CD4-positive, alpha-beta T cell treated with Interleukin-15 for 4 hours (primary cell): ENCODE results near the gene CRADD.
"Not testable (repeated sequence)": the region's sequence is repeated elsewhere in the genome, so short reads cannot be mapped to it uniquely, and the experiment has no call there.

Experiments
- DNase-seq: peaks from one replicate; pipeline ENCODE4 v3.0.0-alpha.2; 2020; ENCODE audit warnings: low spot score

CRADD gene

DNA sequence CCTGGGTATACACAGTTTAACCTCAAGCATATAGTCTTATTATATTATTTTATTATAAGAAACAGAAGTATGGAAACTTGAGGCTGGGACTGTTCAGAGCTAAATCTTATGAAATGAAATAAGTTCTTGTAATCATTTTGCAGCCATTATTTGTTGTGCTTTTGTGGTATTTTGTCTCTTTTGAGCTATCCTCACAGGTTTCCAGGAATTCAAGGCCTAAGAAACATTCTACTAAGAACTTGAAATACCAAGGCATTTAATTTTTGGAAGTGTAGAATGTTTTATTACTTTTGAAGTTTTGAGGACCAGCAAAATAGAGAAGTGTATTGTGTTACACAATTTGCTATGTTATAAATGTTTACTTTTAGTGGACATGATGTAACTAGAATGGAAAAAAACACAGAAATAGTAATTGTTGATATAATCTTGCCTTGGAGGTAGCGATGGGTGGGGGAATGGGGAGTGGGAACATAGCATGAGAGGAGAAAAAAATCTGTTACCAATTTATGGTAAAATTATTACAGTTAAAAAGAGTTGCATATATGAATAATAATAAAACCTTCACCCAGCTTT is 81.7 kb downstream of the CRADD start:
- peak; percentile 26 for DNase-seq

DNA sequence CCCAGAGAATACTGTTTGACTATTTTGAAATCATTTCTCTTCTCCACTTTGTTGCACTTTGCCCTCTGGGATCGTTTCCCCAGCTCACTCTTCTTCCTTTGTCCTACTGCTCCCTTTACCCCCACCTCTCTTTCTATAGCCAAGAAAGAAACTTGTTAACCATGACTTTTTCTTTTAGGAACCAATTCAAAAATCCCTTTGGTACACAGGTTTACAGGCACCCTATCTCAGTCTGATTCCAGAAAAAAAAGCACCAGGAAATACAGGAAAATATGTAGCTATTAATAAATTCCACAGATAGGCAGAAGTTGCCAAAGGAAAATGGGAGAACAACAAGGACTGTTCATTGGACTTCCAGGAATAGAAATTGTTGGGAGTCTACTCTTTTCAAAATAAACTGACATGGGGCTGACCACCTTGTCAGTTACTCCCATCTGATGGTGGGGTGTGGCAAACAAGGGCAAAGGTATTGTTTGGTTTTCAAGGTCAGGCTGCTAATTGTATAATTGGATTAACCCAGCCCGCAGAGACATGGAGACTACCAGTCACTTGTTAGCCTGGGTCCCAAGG is 82.4 kb downstream of the CRADD start:
- no peak for DNase-seq

DNA sequence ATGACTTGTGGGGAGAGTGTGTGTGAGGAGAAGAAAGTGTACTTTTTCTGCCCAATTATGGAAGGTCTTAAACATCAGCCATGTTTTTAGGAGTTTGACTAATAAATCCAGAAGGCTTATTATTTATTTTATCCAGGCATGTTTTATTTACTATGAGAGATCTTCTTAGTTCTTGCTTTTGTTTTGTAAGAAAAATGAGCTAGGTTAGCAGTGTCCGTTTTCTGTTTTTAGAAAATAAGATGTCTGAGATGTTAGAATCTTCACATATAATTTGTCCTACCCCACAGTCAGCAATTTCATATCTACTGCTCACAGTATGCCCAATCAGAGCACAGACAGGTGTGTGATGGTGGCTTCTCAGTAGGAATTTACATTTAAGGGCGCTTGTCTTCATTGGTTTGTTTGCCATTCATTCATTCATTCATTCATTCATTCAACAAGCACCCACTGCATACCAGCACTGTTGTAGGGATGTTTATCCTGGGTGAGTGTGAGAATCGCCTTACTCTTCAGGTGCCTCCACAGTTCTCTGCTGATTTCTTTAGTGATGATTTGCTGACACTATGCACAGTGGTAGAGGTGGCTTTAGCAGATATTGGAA is 83.2 kb downstream of the CRADD start:
- no peak for DNase-seq

DNA sequence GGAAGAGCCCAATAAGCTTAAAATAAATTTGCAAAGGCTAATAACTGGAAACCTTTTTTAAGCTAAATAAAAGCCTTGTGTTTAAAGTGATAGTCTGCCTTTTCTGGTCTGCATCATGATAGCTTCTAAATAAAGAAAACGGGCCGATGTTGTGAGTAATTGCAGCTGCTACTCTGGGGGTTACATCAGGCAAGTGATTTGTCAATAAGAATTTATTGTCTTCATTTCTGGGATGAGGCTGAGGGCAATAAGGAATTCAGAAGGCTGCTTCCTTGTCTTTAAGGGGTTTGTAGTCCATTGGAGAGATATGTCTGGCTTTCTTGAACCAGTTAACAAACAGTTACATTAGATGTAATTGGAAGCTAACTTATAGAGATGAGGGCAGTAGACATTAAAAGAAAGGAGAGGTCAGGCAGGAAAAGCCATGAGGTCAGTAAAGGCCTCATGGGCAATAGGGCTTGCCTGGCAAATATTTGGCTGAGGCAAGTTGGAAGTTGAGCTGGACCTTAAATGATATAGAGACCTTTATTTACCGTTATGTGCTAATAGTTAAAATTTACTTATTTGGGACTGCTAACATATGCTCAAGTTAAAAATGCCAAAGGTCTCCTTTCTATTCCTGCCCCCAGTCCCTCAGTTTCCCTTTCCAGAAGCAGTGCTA is 85.0 kb downstream of the CRADD start:
- no peak for DNase-seq

DNA sequence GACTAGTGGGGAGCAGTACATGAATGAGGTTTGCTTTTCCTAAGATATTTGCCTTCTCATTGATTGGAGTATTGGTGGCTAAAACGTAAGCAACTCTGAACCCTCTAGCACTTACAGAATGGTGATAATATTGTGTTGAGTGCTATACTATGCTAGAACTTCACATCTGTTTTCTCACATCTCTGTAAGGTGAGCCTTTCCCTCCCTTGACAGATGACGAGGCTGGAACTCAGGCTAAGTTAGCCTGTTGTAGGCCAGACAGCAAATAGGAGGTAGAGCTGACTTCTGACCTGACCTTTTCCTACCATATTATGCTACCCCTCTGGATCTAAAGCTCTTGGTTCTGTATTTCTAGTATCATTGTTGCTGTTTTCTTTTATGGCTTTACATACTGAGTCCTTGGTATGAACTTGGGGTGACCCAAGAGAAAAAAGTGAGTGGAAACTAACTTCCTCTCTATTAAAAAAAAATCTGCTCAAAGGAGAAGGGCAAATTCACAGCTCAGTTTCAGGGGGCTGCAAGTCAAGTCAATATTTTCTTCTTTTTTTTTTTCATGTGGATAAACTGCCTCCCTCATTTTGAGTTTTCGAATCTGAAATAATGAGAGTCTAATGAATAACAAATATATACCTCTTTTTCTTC is 85.9 kb downstream of the CRADD start:
- no peak for DNase-seq

DNA sequence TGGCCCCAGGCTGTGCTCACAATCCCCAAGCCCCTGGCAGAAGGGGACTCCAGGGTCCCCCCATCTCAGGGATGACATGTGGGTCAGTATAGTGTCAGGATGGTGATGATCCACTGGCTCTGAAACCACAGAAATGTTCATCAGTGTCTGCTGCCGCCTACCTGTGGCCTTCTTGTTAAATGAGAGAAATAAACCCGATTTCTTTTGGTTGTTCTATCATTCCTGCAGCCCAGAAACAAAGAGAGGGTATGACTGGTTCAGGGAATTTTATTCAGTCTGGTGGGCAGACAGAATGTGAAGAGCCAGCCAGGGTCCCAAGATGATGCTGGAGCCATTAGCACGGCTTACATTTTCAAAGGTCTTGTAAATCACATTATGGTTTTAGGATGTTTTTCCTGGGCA is 86.6 kb downstream of the CRADD start:
- no peak for DNase-seq

DNA sequence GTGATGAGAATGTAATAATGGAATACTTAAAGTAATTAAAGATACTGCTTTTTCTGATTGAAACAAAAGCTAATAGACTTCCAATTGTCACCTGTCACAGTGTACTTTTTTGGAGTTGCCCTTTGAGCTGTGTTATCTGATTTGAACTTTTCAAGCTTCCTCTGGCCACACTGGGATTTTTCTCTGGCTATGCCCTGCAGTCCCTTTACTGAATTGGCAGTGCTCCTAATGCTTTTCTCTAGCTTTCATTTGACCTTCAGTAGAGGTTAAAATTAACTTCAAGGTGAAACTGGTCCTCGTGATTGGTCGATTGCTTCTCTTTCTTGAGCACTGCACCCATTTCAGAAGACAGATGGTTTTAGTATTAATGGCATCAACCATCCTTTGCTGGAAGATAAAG is 89.2 kb downstream of the CRADD start:
- no peak for DNase-seq

DNA sequence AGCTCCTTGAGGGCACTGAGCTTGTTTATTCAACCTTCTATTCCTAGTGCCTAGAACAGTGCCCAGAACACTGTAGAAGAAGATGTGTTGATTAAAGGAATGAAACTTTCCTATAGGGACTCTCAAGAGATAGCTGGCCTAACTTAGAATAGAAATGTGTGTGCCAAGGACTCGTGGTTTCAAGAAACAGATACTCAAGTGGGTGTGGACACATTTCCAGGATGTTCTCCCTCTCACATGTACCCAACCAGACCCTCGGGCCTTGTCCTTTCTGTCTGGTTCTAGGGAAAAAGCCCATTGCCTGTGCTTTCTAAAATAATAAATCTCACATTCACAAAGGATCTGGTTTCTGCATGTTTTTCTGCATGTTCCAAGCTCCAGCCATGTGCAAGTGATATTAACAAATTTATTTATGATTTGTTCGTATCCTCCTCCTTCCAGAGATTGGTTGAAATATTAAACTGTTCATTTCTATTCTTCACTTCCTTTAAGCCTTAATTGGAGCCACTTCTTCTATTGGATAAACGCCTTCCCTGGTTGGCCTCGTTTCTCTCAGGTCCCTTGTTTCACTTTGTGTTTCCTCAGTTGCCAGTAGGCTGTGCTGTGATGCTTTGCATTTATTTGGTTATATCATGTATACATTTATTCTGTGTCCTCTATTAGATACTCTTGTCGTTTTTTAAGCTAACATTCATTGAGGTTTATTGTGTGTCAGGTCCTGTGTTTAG is 89.8 kb downstream of the CRADD start:
- peak; percentile 54 for DNase-seq

DNA sequence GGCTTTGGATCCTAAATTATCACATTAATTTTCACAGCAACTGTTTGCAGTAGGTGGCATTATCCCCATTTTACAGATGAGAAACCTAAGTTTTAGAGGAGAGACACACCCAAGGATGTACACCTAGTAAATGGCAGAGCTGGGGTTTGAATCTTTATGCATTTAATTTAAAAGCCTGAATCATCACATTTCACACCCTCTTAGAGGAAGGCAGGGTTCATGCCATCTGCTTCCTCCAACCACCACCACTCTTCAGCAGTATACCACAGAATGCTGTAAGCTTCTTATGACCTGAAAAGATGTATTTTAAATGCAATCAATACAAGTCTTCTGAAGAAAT is 90.3 kb downstream of the CRADD start:
- peak; percentile 27 for DNase-seq

DNA sequence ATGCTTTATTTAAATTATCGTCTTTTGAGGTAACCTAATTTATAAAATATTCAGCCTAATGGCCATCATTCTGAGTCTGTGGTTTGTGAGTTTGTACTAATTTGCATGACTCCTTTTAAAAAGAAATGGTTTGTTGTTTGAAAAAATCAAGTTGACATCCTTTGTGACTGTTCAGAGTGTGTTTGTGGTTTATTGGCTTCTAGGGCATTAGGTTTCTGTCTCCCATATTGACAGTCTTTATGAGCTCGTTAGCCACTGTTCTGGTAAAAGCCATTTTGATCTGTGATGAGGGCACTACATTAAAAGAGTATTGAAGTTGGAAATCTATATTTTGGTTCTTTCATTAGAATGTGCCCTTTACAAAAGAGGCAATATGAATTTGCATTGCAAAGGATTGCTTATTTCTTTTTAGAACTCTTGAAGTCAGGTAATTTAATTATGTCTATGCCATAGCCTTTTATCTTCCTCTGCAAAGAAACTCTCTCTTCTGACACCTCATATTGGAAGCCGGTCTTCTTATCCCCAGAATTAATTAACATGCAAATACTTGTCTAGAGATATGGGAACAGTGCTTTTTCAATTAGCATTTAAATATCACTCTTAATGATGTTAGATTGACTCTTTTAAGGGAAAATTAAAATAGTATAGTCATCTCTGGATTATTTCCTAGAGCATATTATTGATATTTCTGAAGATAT is 95.0 kb downstream of the CRADD start:
- DNase-seq, result no peak

DNA sequence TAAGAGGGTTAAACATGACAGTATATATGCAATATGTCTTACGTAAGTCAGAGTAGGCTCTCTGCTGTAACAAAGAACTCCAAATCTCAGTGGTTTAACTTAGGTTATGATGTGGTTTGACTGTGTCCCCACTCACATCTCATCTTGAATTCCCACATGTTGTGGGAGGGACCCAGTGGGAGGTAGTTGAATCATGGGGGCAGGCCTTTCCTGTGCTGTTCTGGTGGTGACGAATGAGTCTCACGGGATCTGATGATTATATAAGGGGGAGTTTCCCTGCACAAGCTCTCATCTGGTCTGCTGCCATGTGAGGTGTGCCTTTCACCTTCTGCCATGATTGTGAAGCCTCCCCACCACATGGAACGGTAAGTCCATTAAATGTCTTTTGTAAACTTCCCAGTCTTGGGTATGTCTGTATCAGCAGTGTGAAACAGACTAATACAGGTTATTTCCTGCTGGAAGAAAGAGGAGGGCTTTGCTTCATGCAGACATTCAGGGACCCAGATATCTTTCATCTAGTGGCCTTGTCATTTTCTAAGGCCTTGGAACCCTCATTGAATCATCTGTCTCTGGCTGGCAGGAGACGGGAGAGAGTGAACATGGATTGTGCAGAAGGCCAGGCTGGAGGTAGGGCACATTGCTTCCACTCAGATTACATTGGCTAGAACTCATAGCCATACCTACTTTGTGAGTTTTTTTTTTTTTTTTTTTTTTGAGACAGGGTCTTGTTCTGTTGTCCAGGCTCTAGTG is 96.1 kb downstream of the CRADD start:
- DNase-seq, result peak; percentile 40

DNA sequence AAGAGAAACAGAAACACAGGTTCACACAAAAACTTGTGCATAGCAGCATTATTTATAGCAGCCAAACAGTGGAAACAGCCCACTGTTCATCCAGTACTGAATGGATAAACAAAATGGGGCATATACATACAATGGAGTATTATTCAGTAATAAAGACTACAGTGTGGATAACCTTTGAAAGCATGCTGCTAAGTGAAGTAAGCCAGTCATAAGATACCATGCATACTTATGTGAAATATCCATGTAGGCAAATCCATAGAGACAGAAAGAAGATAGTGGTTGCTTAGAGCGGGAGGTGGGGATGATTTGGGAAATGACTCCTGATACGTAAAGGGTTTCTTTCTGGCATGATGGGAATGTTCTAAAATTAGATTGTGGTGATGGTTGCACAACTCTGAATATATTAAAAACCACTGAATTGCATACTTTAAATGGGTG is 99.4 kb downstream of the CRADD start:
- no peak for DNase-seq

DNA sequence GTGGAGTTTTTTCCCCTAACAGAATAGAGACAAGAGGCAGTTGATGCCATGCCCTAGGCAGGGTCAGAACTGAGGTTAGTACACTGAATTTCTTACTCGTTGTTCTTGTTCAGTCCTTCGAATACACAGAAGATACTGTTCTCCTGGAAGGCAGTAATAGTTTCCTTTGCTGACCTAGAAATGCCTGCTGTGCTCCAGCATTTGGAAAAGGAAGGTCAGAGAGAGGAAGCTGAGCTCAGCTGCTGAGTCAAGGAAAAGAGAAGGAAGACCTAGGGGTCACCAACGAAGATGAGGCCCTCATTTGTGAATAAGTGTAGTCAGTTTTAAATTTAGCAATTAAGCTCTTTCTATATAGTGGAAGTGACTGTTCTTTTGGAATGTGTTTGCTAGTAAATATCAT is 100.1 kb downstream of the CRADD start:
- no peak for DNase-seq

DNA sequence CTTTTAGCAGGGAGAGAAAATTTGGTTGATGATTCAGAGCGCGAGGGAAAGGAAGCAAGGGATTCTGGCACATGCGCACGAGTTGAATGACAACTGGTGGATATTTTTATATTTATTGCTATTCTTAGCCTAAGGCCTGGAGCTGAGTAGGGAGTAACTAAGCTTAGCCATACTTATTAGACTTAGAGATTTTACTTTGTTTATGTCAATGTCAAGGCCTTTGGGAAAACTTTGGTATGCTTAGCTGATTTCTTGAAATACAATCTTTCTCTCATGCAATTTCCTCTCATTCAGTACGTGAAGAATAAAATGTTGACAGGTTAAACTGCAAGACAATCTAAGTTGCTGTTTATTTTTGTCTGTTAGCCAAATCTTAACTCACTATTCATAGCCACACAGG is 101.1 kb downstream of the CRADD start:
- no peak for DNase-seq

DNA sequence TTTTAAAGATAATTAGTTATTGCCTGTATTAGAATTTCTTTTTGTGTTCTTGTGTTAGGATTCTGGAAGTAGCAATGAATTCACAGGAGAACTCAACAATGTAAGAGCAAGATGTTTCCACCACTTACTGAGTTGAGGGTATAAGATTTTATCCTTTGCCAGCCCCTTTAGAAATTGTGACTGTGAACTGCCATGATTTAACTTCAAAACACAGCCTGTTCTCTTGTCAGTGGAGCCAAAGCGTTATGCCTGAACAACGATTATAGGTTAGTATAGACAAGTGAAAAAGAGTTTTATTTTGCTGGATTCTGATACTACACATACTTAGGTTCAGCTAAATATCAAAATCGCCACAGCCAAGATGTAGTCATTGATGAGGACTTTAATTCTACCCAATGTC is 101.6 kb downstream of the CRADD start:
- DNase-seq, result no peak

DNA sequence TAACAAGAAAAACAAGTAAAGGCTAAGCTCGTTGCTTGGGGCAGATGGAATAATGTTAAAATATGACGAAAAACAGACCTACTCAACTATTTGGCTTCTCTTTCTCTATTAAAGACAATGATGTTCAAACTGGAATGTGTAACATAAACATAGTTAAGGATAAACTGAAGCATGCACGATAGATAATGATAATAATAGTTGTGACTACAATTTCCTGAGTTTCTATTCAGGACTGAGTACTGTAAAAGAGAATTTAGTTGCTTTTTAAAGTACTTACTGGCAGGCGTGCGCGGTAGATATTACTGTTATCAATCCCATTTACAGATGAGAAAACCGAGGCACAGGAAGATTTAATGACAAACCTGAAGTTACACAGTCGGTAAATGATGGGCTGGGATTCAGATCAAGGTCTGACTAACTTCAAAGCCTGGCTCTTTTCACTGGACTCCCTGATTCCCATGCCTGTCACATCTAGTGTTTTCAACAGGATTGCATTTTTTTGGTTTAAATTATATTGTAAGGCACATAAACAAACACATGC is 103.0 kb downstream of the CRADD start:
- no peak for DNase-seq

DNA sequence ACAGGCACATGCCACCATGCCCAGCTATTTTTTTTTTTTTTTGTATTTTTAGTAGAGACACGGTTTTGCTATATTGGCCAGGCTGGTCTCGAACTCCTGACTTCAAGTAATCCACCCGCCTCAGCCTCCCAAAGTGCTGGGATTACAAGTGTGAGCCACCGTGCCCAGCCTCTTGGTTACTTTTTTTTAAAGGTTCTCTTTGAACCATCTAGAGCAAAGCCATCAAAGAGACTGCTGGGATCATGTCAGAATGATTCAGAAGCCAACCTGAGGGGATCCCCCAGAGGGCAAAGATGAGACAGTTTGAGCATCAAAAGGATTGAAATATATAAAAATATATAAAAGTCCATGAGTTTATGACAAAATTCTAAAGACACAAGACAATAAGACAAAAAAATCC is 103.7 kb downstream of the CRADD start:
- DNase-seq, result peak; percentile 32

DNA sequence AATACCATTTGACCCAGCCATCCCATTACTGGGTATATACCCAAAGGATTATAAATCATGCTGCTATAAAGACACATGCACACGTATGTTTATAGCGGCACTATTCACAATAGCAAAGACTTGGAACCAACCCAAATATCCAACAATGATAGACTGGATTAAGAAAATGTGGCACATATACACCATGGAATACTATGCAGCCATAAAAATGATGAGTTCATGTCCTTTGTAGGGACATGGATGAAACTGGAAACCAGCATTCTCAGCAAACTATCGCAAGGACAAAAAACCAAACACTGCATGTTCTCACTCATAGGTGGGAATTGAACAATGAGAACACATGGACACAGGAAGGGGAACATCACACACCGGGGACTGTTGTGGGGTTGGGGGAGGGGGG is 104.8 kb downstream of the CRADD start:
- not testable (repeated sequence) for DNase-seq

DNA sequence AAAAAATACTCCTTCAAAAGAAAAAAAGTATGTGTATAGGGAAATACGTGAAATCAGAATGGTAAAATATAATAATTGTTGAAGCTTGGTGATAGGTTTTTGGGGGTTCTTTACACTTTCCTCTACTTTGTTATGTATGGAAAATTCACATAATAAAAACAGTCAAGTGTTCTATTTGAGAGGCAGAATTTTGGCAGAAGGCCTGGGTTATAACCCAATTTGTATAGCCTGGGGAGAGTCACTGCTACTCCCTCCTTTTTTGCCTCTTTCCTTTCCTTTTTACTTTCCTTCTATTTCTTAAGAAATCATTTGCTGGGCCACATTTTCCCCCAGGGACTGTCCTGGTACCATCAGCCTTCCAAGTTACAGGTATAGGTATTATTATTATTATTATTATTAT is 105.7 kb downstream of the CRADD start:
- DNase-seq, result no peak

DNA sequence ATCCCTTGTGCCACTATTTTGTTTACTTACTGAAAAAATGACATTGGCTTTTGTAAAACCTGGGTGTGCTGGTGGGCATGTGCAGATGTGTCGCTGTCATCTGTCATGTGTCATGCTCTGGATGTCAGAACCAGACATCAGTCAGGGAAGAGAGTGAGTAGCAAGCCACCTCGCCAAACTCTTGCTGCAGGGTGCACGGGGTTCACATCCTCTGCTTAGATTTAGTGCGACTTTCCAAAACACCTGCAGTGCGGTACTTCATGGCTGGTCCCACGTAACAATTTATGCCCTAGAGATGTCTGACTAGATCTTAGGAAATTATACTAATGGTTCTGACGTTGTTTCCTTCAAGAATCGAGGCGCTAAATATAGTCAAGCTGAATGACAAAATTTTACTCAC is 106.7 kb downstream of the CRADD start:
- DNase-seq, result peak; percentile 34
